ENCODE results near the gene AP3S2.

DNA sequence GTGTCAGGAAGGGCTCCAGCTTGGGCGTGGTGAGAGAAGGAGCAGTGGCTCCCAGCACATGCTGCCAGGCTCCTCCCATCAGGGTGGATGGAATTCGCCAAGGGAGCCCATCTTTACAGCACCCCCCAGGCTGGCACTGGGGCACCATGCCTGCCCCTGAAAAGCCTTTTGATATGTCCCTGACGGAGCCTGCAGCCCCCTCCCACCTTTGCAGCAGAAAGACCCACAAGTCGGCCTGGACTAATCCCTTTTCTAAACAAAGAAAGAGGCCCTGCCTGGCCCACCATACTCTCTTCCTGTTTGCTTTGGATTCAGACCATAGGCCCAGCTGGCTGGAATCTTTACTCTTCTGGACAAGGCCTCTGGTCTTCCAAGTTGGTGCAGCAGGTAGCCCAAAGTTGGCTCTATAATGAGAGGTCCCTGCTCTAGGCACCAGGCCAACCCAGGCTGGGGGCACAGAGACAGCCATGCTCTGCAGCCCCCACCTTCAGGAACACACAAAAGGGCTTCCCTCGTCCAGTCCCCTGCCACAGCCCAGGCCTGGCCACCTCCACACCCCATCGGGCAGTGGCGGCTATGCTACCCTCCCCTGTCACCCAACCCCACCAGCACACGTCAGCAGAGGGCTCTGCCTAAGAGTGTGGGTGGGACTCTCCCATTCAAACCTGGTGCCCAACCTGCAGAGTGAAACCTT is 84.6 kb downstream of the AP3S2 start:
- TF ChIP-seq, protein P1, sequence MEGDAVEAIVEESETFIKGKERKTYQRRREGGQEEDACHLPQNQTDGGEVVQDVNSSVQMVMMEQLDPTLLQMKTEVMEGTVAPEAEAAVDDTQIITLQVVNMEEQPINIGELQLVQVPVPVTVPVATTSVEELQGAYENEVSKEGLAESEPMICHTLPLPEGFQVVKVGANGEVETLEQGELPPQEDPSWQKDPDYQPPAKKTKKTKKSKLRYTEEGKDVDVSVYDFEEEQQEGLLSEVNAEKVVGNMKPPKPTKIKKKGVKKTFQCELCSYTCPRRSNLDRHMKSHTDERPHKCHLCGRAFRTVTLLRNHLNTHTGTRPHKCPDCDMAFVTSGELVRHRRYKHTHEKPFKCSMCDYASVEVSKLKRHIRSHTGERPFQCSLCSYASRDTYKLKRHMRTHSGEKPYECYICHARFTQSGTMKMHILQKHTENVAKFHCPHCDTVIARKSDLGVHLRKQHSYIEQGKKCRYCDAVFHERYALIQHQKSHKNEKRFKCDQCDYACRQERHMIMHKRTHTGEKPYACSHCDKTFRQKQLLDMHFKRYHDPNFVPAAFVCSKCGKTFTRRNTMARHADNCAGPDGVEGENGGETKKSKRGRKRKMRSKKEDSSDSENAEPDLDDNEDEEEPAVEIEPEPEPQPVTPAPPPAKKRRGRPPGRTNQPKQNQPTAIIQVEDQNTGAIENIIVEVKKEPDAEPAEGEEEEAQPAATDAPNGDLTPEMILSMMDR (IDR thresholded peaks at IDR 0.05; ENCODE audit: control extremely low read depth in 1 of 3, insufficient read depth in 1 of 3, low read depth in 1 of 3, low read length in 3 of 3) = no peak
- TF ChIP-seq EGR1 (IDR thresholded peaks at IDR 0.05; ENCODE audit: borderline replicate concordance, low read depth, low read length) (no peak), RXRA (IDR thresholded peaks at IDR 0.05; ENCODE audit: insufficient read depth, low read depth, low read length) (no peak), EP300 (IDR thresholded peaks at IDR 0.05; ENCODE audit: borderline replicate concordance in 1 of 2, low read depth in 2 of 2, low read length in 2 of 2) (no peak), RBBP5 (IDR thresholded peaks at IDR 0.05; ENCODE audit: borderline replicate concordance, low read depth, low read length) (no peak)
- TF ChIP-seq, protein P2, sequence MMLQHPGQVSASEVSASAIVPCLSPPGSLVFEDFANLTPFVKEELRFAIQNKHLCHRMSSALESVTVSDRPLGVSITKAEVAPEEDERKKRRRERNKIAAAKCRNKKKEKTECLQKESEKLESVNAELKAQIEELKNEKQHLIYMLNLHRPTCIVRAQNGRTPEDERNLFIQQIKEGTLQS (IDR thresholded peaks at IDR 0.05; ENCODE audit: insufficient read depth, low read depth, low read length) = no peak
